Natural killer cell treated with Interleukin-12 subunit alpha and Interleukin-12 subunit beta and Interleukin-15 and Interleukin-18, amount 100 ng/mL, for 72 hours (primary cell): ENCODE measurements around the gene CHAF1A. TPM values are rescaled to one million over a fixed set of nuclear protein-coding genes. Genes with fewer than 3 reads are reported as not detected.
A peak's percentile ranks its signal among the peaks of the same experiment; 100 is the strongest.

Experiments used
- ATAC-seq, 2 donors: fragments of 150-1000 bp; cut with Tn5 transposase in 1 of 2; sonication (Bioruptor Pico), chemical (Tn5 transposase) in 1 of 2; 2 replicates each; pipeline ENCODE4 v1.10.0; 2021
- DNase-seq: peaks from one replicate; pipeline ENCODE4 v3.0.0; 2022; ENCODE audit warnings: low spot score
- H3K27ac Mint-ChIP-seq, 2 donors: 1 replicate in 1 of 2; 2 replicates in 1 of 2; pipeline ENCODE4 v1.8.0; 2022; ENCODE audit warnings: mixed read lengths in 2 of 2, mild to moderate bottlenecking in 1 of 2, moderate library complexity in 1 of 2
- H3K27me3 Mint-ChIP-seq, 2 donors: 1 replicate in 1 of 2; 2 replicates in 1 of 2; pipeline ENCODE4 v1.8.0; 2022; ENCODE audit warnings: mixed read lengths in 2 of 2
- H3K36me3 Mint-ChIP-seq: one replicate; pipeline ENCODE4 v1.8.0; 2022; ENCODE audit warnings: mixed read lengths
- H3K4me1 Mint-ChIP-seq, 2 donors: 1 replicate in 1 of 2; 2 replicates in 1 of 2; pipeline ENCODE4 v1.8.0; 2022; ENCODE audit warnings: low read depth in 2 of 2, mixed read lengths in 2 of 2, mild to moderate bottlenecking in 1 of 2
- H3K4me3 Mint-ChIP-seq: one replicate; pipeline ENCODE4 v1.8.0; 2022; ENCODE audit warnings: mixed read lengths
- H3K9me3 Mint-ChIP-seq: 2 replicates; pipeline ENCODE4 v1.8.0; 2022; ENCODE audit warnings: mixed read lengths
- total RNA-seq, 2 donors: library from RNA; stranded (reverse); gene quantifications; one replicate each; pipeline ENCODE4 v1.2.3, GENCODE V29; 2022

The CHAF1A gene
- total RNA-seq, 2 donors from 2014 or later = 54.6 to 125 TPM

GRCh38 chr19:4449022-4449638, 46.7 kb downstream of the CHAF1A start:
- H3K4me3 Mint-ChIP-seq = no peak overlapping the region
- ATAC-seq (no peak), DNase-seq (no peak)
- no peaks in the 10 kb centered on the region for H3K9me3 Mint-ChIP-seq
- no peaks in the 10 kb centered on the region for H3K4me1 Mint-ChIP-seq
- H3K27ac Mint-ChIP-seq = no peak overlapping the region
- H3K27me3 Mint-ChIP-seq = no peaks in the 10 kb centered on the region
- H3K36me3 Mint-ChIP-seq = no peaks in the 10 kb centered on the region

GRCh38 chr19:4449639-4450028, 47.2 kb downstream of the CHAF1A start:
- DNase-seq (no peak), ATAC-seq (no peak)
- H3K27ac Mint-ChIP-seq = no peak overlapping the region
- H3K36me3 Mint-ChIP-seq = no peaks in the 10 kb centered on the region
- H3K27me3 Mint-ChIP-seq = no peaks in the 10 kb centered on the region
- peaks cover 0 to 4% of the 10 kb centered on the region in 2 donors for H3K4me1 Mint-ChIP-seq
- no peaks in the 10 kb centered on the region for H3K9me3 Mint-ChIP-seq
- H3K4me3 Mint-ChIP-seq = no peak overlapping the region

GRCh38 chr19:4452230-4452990, 50.0 kb downstream of the CHAF1A start:
- DNase-seq (no peak), ATAC-seq (no peak)
- Mint-ChIP-seq H3K27ac (no peak overlapping the region), H3K4me1 (peaks cover 11 to 17% of the 10 kb centered on the region in 2 donors), H3K36me3 (no peaks in the 10 kb centered on the region), H3K27me3 (no peaks in the 10 kb centered on the region), H3K4me3 (no peak overlapping the region), H3K9me3 (no peaks in the 10 kb centered on the region)

GRCh38 chr19:4453232-4454179, 51.1 kb downstream of the CHAF1A start:
- no peak overlapping the region for H3K4me3 Mint-ChIP-seq
- no peaks in the 10 kb centered on the region for H3K27me3 Mint-ChIP-seq
- no peaks in the 10 kb centered on the region for H3K9me3 Mint-ChIP-seq
- ATAC-seq = no peak
- H3K36me3 Mint-ChIP-seq = no peaks in the 10 kb centered on the region
- H3K27ac Mint-ChIP-seq = no peak overlapping the region
- DNase-seq = no peak
- peaks cover 16 to 22% of the 10 kb centered on the region in 2 donors for H3K4me1 Mint-ChIP-seq

GRCh38 chr19:4454747-4455718, 52.6 kb downstream of the CHAF1A start:
- Mint-ChIP-seq H3K27ac (no peak overlapping the region), H3K36me3 (no peaks in the 10 kb centered on the region), H3K4me1 (peaks cover 16 to 22% of the 10 kb centered on the region in 2 donors), H3K9me3 (no peaks in the 10 kb centered on the region), H3K27me3 (no peaks in the 10 kb centered on the region), H3K4me3 (no peak overlapping the region)
- no peak for DNase-seq
- no peak for ATAC-seq

- Mint-ChIP-seq H3K9me3 (no peaks in the 10 kb centered on the region), H3K4me1 (peaks cover 16 to 22% of the 10 kb centered on the region in 2 donors), H3K27ac (peak overlapping the region; percentile 87 to 97), H3K4me3 (peak overlapping the region; percentile 96), H3K36me3 (no peaks in the 10 kb centered on the region), H3K27me3 (no peaks in the 10 kb centered on the region)
- DNase-seq (no peak), ATAC-seq (no peak)
Measured at GRCh38 chr19:4455719-4456475, 53.5 kb downstream of the CHAF1A start.

- Mint-ChIP-seq H3K27ac (peak overlapping the region; percentile 87 to 97), H3K9me3 (no peaks in the 10 kb centered on the region), H3K36me3 (no peaks in the 10 kb centered on the region), H3K27me3 (no peaks in the 10 kb centered on the region), H3K4me3 (peak overlapping the region; percentile 96), H3K4me1 (peaks cover 16 to 22% of the 10 kb centered on the region in 2 donors)
- DNase-seq (no peak), ATAC-seq (no peak)
Measured at GRCh38 chr19:4456476-4456842, 54.0 kb downstream of the CHAF1A start.

- ATAC-seq (peak; percentile 50 to 64), DNase-seq (no peak)
- H3K27me3 Mint-ChIP-seq = no peaks in the 10 kb centered on the region
- H3K4me1 Mint-ChIP-seq = peaks cover 16 to 22% of the 10 kb centered on the region in 2 donors
- peak overlapping the region; percentile 87 to 97 for H3K27ac Mint-ChIP-seq
- H3K36me3 Mint-ChIP-seq = no peaks in the 10 kb centered on the region
- peak overlapping the region; percentile 96 for H3K4me3 Mint-ChIP-seq
- H3K9me3 Mint-ChIP-seq = no peaks in the 10 kb centered on the region
Measured at GRCh38 chr19:4456843-4457653, 54.6 kb downstream of the CHAF1A start.

- Mint-ChIP-seq H3K4me3 (peak within 1 kb of the TSS; percentile 96), H3K27me3 (no peaks in the 10 kb centered on the region), H3K36me3 (no peaks in the 10 kb centered on the region), H3K9me3 (no peaks in the 10 kb centered on the region), H3K4me1 (peaks cover 16 to 22% of the 10 kb centered on the region in 2 donors), H3K27ac (peak within 1 kb of the TSS; percentile 87 to 97)
- DNase-seq = peak; percentile 98
- peak; percentile 98 for ATAC-seq
Measured at GRCh38 chr19:4457654-4458395, 55.4 kb downstream of the CHAF1A start, which contains the start of gene UBXN6. Gene UBXN6, minus strand, starts transcription at chr19:4457794. Its CDS starts 97 bp downstream, at chr19:4457697.

GRCh38 chr19:4464815-4465581, 62.6 kb downstream of the CHAF1A start:
- H3K27ac Mint-ChIP-seq = no peak overlapping the region
- H3K4me3 Mint-ChIP-seq = no peak overlapping the region
- no peaks in the 10 kb centered on the region for H3K9me3 Mint-ChIP-seq
- ATAC-seq (no peak), DNase-seq (no peak)
- H3K36me3 Mint-ChIP-seq = no peaks in the 10 kb centered on the region
- no peaks in the 10 kb centered on the region for H3K4me1 Mint-ChIP-seq
- H3K27me3 Mint-ChIP-seq = no peaks in the 10 kb centered on the region

- Mint-ChIP-seq H3K9me3 (no peaks in the 10 kb centered on the region), H3K27me3 (no peaks in the 10 kb centered on the region), H3K36me3 (no peaks in the 10 kb centered on the region), H3K4me1 (peaks cover 5 to 6% of the 10 kb centered on the region in 2 donors), H3K27ac (no peak overlapping the region), H3K4me3 (no peak overlapping the region)
- ATAC-seq = no peak
- DNase-seq = no peak
Measured at GRCh38 chr19:4467835-4468234, 65.4 kb downstream of the CHAF1A start.
